HG02840 (cell line): Measurements from ENCODE around the gene LRRN4CL.

Source experiments
- ATAC-seq: cut with Tn5 transposase; IDR thresholded peaks from one replicate; pipeline ENCODE4 v1.9.1; 2021; ENCODE audit warnings: mild to moderate bottlenecking, moderate library complexity, moderate number of reproducible peaks; ENCODE audit not compliant: unreplicated experiment, low FRiP score

Gene LRRN4CL

DNA sequence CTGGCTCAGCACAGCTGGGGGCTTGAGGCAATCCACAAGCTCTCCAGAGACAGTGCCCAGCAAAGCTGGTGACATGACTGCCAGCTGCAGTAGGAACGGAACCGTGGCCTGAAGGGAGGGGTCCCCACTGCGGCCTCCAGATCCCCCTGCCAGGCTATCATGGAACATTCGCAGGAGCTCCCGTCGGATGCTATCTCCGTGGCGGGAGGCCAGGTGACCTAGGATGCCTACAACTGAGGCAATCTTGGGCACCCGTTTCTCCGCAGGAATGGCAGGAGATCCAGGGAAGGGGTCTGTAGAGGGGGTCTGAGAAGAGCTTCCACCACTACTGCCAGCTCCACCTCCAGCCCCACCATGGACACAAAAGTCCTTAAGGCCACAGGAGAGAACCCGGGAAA, 40.4 kb downstream of the LRRN4CL start:
- no peak for ATAC-seq

DNA sequence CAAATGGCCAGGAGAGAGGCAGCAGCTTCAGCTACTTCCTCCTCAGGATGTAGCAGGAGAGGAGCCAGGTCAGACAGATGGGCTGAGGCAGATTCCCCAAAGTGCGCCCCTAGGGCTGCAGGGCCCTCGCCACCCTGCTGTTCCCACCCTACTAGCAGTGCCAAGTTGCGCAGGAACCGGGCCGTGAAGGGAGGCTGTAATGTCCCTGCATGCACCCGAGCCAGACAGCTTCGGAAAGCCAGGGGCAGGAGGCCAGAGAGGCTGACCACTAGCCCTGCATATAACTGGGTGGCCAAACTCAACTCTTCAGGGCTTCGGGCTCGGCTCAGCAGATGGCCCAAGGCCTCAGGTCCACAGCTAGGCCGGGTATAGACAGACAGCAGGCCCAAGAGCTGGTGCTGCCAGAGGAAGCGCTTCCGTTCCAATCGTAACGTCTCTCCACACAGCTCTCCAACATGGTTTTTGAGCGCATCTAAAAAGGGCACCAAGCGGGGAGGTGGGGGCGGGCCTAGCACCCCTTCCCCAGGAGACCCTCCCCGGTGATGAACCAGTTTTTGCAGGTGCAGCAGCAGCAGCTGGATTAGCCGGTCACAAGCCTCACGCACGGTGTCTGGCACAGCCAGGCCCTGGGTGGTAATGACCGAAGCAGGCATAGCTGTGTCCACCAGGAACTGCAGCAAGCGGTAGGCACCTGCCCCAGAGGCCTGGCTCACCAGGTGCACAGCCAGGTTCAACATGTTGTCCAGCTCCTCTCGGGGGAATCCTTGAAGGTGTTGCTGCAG, 41.0 kb downstream of the LRRN4CL start:
- ATAC-seq, result no peak

DNA sequence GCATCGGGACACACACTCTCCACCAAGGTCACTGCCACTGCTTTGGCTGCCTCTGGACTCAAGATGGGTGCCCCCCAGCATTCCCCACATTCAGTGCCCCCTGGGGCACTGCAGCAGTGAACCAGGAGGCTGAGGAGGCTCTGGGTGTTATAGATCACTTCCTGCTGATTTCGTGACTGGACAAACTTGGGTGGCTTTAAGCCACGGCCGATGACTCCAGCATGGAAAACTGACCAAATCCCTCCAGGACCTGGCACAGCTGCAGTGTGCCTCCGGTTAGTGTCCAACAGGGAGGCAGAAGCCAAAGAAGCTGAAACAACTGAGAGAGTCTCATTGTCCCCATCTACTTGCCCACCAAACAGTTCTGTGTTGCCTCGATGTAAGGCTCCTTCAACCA, 41.7 kb downstream of the LRRN4CL start:
- no peak for ATAC-seq

DNA sequence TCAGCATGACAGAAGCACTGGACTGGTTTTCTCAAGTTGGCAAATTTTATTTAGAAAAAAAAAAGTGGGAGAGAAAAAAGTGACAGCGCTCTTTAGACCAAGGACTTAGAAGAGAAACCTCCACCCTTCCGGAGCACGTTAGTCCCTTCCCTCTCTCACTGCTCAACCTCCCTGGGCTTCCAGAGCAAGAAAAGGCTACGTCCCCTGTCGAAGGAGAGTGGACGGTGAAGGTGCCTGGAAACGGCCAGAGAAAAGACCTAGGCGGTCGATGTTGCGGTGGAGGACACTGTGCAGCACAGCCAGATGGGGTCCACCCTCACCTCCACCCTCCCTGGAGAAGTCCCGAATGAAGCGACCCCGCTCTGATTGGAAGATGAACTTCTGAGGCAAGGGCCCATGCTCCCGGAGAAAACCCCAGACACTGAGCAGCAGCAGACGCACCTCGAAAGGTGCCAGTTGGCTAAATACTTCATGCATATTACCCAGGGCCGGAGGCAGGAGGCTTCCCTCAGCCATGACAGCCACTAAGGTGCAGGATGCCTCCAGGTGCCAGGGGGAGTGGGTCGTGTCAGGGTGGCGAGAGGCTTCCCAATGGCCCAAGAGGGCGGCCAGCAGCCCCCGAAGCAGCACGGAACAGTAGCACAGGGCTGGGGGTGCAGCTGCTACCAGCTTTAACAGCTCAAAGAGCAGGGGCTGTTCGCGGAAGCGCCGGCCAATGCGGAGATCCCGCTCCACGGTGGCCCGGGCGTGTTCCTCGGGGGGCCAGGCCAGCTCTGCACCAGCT, 42.3 kb downstream of the LRRN4CL start:
- ATAC-seq, result no peak

DNA sequence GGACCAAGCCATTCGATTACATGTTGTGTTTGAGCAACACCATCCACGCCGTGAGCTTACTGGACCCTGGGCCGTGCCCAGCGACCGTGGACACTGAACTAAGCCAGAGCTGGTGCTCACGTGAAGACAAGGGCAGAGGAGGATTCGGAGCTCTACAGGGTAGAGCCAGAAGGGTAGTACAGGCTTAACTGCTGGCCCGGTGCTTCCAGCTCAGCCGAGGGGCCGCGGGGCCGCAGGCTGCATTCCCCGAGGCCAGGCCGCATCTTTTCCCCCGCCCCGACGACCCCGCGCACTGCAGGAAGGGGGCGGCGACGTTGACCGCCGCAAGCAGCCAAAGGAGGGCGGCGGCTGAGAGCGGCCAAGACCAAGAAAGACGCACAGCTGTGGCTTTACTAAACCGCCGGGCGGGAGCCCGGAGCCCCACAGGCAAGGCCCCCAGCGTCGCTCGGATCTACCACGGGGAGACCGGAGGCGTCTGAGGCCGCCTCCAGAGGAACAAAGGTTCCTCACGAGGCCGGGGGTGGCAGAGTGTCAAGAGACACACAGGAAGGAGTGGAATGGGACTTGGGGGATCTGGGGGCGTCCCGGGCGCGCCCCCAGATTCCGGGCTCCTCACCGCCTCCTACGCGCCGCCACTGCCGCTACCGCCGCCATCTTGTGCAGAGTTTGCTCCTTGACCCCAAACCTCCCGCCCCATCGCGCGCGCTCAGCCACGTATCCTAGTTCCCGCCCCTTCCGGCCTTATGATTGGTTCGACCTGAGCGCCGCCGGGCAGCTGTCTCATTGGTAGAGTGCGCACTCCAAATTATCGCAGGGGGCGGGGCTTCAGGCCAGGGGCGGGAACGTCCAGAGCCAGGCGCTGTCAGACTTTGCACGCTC, 43.1 kb downstream of the LRRN4CL start, which contains the start of gene GANAB:
TSS of gene GANAB (minus strand) at position 668 of the 879 bp plus-strand sequence. CDS start at position 654, 14 bp downstream.
- ATAC-seq, result peak; percentile 87

DNA sequence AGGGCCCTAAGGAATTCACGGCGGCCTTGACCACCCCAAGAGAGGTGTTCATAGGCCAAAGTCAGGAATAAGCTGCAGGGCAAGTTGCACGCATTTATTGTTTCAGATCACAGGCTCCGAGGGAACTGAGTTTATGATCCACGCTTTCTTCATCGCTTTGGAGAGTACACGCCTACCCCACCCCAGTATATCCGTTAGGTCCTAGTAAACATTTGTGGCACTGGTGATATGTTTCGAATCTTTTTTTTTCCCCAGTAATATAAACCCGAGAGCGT, 43.7 kb downstream of the LRRN4CL start:
- ATAC-seq, result no peak

DNA sequence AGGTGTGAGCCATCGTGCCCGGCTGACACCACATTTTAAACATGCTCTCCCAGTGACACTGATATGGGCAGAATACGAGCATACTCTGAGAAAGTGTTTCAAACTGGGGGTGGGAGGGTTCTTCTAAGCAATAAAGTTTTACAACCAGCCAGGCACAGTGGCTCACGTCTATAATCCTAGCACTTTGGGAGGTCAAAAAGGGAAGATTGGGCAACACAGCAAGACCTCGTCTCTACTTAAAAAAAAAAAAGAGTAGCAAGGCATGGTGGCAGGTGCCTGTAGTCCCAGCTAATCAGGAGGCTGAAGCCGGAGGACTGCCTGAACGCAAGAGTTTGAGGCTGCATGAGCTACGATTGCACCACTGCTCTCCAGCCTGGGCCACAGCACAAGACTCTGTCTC, 45.1 kb downstream of the LRRN4CL start:
- ATAC-seq, result no peak
